IMR-90 (cell line): ENCODE measurements around the gene NFE2L2. TPM values are rescaled to one million over a fixed set of nuclear protein-coding genes. Genes with fewer than 3 reads are reported as not detected.

ENCODE experiments used
- ATAC-seq: fragments of 200-7000 bp; cut with Tn5 transposase; 2 replicates; pipeline ENCODE4 v1.9.1; 2020; ENCODE audit warnings: low read depth, mild to moderate bottlenecking, moderate library complexity
- BruUV-seq: library from RNA; stranded (reverse); fragments of 400-500 nt; replicated peaks from 2 replicates; lab custom pipeline; 2021; lab: Mats Ljungman, UMichigan
- CTCF ChIA-PET: fragments of 300-600 bp; formaldehyde crosslinking; extraction: SDS; loops from one replicate; lab custom pipeline; 2021; ENCODE audit warnings: antibody characterized with exemption; lab: Yijun Ruan, JAX
- POLR2A ChIA-PET: fragments of 300-600 bp; sonication (Branson Sonifier 250); formaldehyde crosslinking; loops from one replicate; lab custom pipeline; 2022; ENCODE audit warnings: antibody characterized with exemption; ENCODE audit not compliant: unreplicated experiment; lab: Charles Lee
- DNase-seq: peaks from one replicate; pipeline ENCODE4 v3.0.0; 2013
- H2AFZ ChIP-seq: replicated peaks from 2 replicates; pipeline ENCODE3; 2013; ENCODE audit warnings: low read length, mild to moderate bottlenecking; ENCODE audit not compliant: poor library complexity
- H2AK5ac ChIP-seq: 2 replicates; pipeline ENCODE4 v1.6.1; 2013; ENCODE audit warnings: low read depth, low read length, inconsistent platforms
- H2AK9ac ChIP-seq: replicated peaks from 2 replicates; pipeline ENCODE3; 2013; ENCODE audit warnings: mild to moderate bottlenecking, low read depth, low read length, moderate library complexity; ENCODE audit not compliant: poor library complexity
- H2BK120ac ChIP-seq: 2 replicates; pipeline ENCODE4 v1.6.1; 2013; ENCODE audit warnings: low read depth, low read length, inconsistent platforms
- H2BK15ac ChIP-seq: 3 replicates; pipeline ENCODE4 v1.6.1; 2013; ENCODE audit warnings: low read depth, low read length, inconsistent platforms
- H2BK20ac ChIP-seq: 2 replicates; pipeline ENCODE4 v1.6.1; 2013; ENCODE audit warnings: low read depth, mild to moderate bottlenecking, inconsistent platforms, low read length, moderate library complexity
- H2BK5ac ChIP-seq: 2 replicates; pipeline ENCODE4 v1.6.1; 2013; ENCODE audit warnings: mild to moderate bottlenecking, low read depth, low read length, inconsistent platforms; ENCODE audit not compliant: poor library complexity, severe bottlenecking
- H3K14ac ChIP-seq: replicated peaks from 2 replicates; pipeline ENCODE4 v1.6.1; 2013; ENCODE audit warnings: low read depth, low read length, inconsistent platforms
- H3K18ac ChIP-seq: 2 replicates; pipeline ENCODE4 v1.6.1; 2013; ENCODE audit warnings: low read depth, low read length, control low read depth
- H3K23ac ChIP-seq: 2 replicates; pipeline ENCODE4 v1.6.1; 2013; ENCODE audit warnings: low read depth, low read length, inconsistent platforms
- H3K27ac ChIP-seq: 2 replicates; pipeline ENCODE4 v1.5.1; 2013; ENCODE audit warnings: mild to moderate bottlenecking, control low read depth, low read length; ENCODE audit not compliant: insufficient read depth
- H3K27me3 ChIP-seq: 2 replicates; pipeline ENCODE4 v1.6.1; 2013; ENCODE audit warnings: low read length; ENCODE audit not compliant: control insufficient read depth, insufficient read depth
- H3K36me3 ChIP-seq: 2 replicates; pipeline ENCODE4 v1.6.1; 2013; ENCODE audit warnings: low read length, mixed read lengths; ENCODE audit not compliant: control insufficient read depth, insufficient read depth
- H3K4ac ChIP-seq: 2 replicates; pipeline ENCODE4 v1.6.1; 2013; ENCODE audit warnings: low read depth, low read length, inconsistent platforms
- H3K4me1 ChIP-seq: 2 replicates; pipeline ENCODE4 v1.6.1; 2013; ENCODE audit warnings: low read length, mixed read lengths; ENCODE audit not compliant: control insufficient read depth, insufficient read depth
- H3K4me2 ChIP-seq: 2 replicates; pipeline ENCODE4 v1.6.1; 2013; ENCODE audit warnings: low read depth, mild to moderate bottlenecking, control low read depth, low read length, moderate library complexity
- H3K4me3 ChIP-seq: 2 replicates; pipeline ENCODE4 v1.5.1; 2013; ENCODE audit warnings: low read depth, mild to moderate bottlenecking, control low read depth, low read length, moderate library complexity; ENCODE audit not compliant: insufficient read depth
- H3K56ac ChIP-seq: 2 replicates; pipeline ENCODE4 v1.6.1; 2013; ENCODE audit warnings: low read length, inconsistent platforms; ENCODE audit not compliant: insufficient read depth; ENCODE audit errors: extremely low read depth
- H3K79me1 ChIP-seq, 2 experiments: 2 replicates each; pipeline ENCODE4 v1.6.1; 2013; ENCODE audit warnings: low read length in 2 of 2, inconsistent platforms in 1 of 2, low read depth in 1 of 2
- H3K9ac ChIP-seq: 2 replicates; pipeline ENCODE4 v1.6.1; 2013; ENCODE audit warnings: low read depth, low read length, control low read depth
- H3K9me1 ChIP-seq: 2 replicates; pipeline ENCODE4 v1.6.1; 2013; ENCODE audit warnings: low read length, inconsistent platforms; ENCODE audit not compliant: insufficient read depth
- H3K9me3 ChIP-seq: 2 replicates; pipeline ENCODE4 v1.6.1; 2013; ENCODE audit warnings: low read length; ENCODE audit not compliant: control insufficient read depth, insufficient read depth
- H4K20me1 ChIP-seq: 2 replicates; pipeline ENCODE4 v1.6.1; 2013; ENCODE audit warnings: low read length, inconsistent platforms; ENCODE audit not compliant: insufficient read depth
- H4K5ac ChIP-seq: 2 replicates; pipeline ENCODE4 v1.6.1; 2013; ENCODE audit warnings: mild to moderate bottlenecking, low read depth, low read length, control low read depth
- H4K8ac ChIP-seq, 2 experiments: 2 replicates each; pipeline ENCODE4 v1.6.1; 2013; ENCODE audit warnings: low read depth in 2 of 2, low read length in 2 of 2, control low read depth in 1 of 2, inconsistent platforms in 1 of 2
- H4K91ac ChIP-seq: 2 replicates; pipeline ENCODE4 v1.6.1; 2013; ENCODE audit warnings: low read depth, low read length, inconsistent platforms; ENCODE audit not compliant: insufficient read depth
- BHLHE40 ChIP-seq: fragments of 150-350 bp; IDR thresholded peaks from 2 replicates; pipeline ENCODE4 v1.6.1; 2016; ENCODE audit warnings: mild to moderate bottlenecking, low read depth, low read length
- CEBPB ChIP-seq: IDR thresholded peaks from 2 replicates; pipeline ENCODE4 v1.6.1; 2012; ENCODE audit warnings: low read depth, low read length, improper control_type of control experiment
- CHD1 ChIP-seq: IDR thresholded peaks from 2 replicates; pipeline ENCODE4 v1.6.1; 2012; ENCODE audit warnings: low read depth, low read length, improper control_type of control experiment
- FOS ChIP-seq: fragments of 150-350 bp; IDR thresholded peaks from 2 replicates; pipeline ENCODE4 v1.6.1; 2016; ENCODE audit warnings: low read depth, low read length
- NFE2L2 ChIP-seq: fragments of 150-350 bp; IDR thresholded peaks from 2 replicates; pipeline ENCODE4 v1.6.1; 2016; ENCODE audit warnings: low read depth, mild to moderate bottlenecking, low read length
- RFX5 ChIP-seq: IDR thresholded peaks from 2 replicates; pipeline ENCODE4 v1.8.0; 2012; ENCODE audit warnings: low read depth, mild to moderate bottlenecking, low read length, moderate library complexity
- SMC3 ChIP-seq: fragments of 150-350 bp; IDR thresholded peaks from 2 replicates; pipeline ENCODE4 v1.6.1; 2016; ENCODE audit warnings: low read depth, mild to moderate bottlenecking, antibody characterized with exemption, low read length, moderate library complexity
- WGBS, 2 experiments: methylation state at CpG; one replicate each; pipeline versions ENCODE4 v1.1.5 to v1.1.7; 2013; ENCODE audit warnings: missing lambda C conversion rate in 2 of 2; ENCODE audit not compliant: insufficient read length in 1 of 2; ENCODE audit errors: extremely low coverage in 2 of 2; 5-methylcytosine and 5-hydroxymethylcytosine counted together
- dilution Hi-C: fragments of 300-500 bp; cut with HindIII; formaldehyde crosslinking; loops from one replicate; pipeline ENCODE4 v1.14.3; 2018; ENCODE audit warnings: low sequenced_read_pairs; ENCODE audit not compliant: unreplicated experiment
- in situ Hi-C: fragments of 300-500 bp; cut with MboI; formaldehyde crosslinking; loops from 3 replicates; pipeline ENCODE4 v1.14.3; 2019; ENCODE audit warnings: low sequenced_read_pairs, inconsistent platforms, mixed read lengths
- intact Hi-C: fragments of 100-400 bp; cut with micrococcal nuclease; formaldehyde crosslinking; loops from 2 replicates; pipeline ENCODE4 v1.10.0; 2022
- polyA plus RNA-seq, 3 experiments: library from polyadenylated mRNA; depleted of rRNA; stranded (reverse); fragments of >200 nt; gene quantifications; 2 replicates each; pipeline ENCODE4 v1.2.3, GENCODE V29; 2012; ENCODE audit warnings: low replicate concordance in 1 of 3
- total RNA-seq: library from RNA; depleted of rRNA; stranded (reverse); fragments of >200 nt; gene quantifications from 2 replicates; pipeline ENCODE4 v1.2.3, GENCODE V29; 2012
- TF ChIP-seq, protein P1 (sequence below): fragments of 150-350 bp; IDR thresholded peaks from 2 replicates; pipeline ENCODE4 v1.6.1; 2016; ENCODE audit warnings: low read depth, mild to moderate bottlenecking, low read length, moderate library complexity, borderline replicate concordance

The NFE2L2 gene
- total and polyA plus RNA-seq, 2 of the 4 experiments (the other 2 are of a cell fraction): 72.7 to 83.5 TPM

DNA sequence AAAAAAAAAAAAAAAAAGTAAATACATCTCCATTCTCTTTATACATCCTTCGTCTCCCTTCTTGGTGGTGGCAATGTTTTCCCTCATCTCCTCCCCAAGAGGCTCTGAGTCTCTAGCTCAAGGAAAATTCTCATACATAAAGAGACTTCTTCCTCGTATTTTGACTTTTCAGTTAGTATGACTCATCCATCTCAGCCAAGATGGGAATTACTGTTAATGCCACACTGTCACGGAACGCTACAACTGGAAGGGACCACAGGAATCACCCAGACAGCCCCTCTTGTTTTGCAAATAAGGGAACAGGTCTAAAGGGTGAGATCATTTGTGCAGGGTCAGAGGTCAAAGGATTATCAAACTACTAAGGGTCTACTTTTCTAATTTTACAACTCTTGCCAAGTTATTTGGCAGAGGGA is 19.5 kb downstream of the NFE2L2 start:
- Histone ChIP-seq H3K23ac (peak overlapping the region; percentile 43; the same call in 1 of the 2 replicates), H2BK15ac (no peak overlapping the region), H2AK9ac (no peak overlapping the region), H3K56ac (no peak overlapping the region), H4K8ac (no peak overlapping the region), H2BK5ac (peak overlapping the region; percentile 76), H4K5ac (no peak overlapping the region), H2AFZ (no peak overlapping the region), H2AK5ac (no peak overlapping the region), H4K91ac (no peak overlapping the region), H3K9me1 (peaks cover 29% of the 10 kb centered on the region), H3K27me3 (no peaks in the 10 kb centered on the region), H3K4ac (peak overlapping the region; percentile 49; the same call in 1 of the 2 replicates), H3K4me3 (no peak overlapping the region), H3K36me3 (peaks cover 23% of the 10 kb centered on the region), H3K18ac (peak overlapping the region; percentile 57; the same call in 1 of the 2 replicates), H3K14ac (0 out of 2 replicates have a peak overlapping the region, but pooled peaks have one; percentile 16), H3K4me1 (peaks cover 38% of the 10 kb centered on the region), H3K4me2 (peak overlapping the region; percentile 53), H3K79me1 (peaks cover 0 to 51% of the 10 kb centered on the region in 2 experiments; a peak in 2 of 4 replicates), H4K20me1 (peaks cover 93% of the 10 kb centered on the region), H3K9ac (no peak overlapping the region), H3K27ac (peak overlapping the region; percentile 75; the same call in 1 of the 2 replicates), H2BK120ac (peak overlapping the region; percentile 50; the same call in 1 of the 2 replicates), H2BK20ac (no peak overlapping the region), H3K9me3 (no peaks in the 10 kb centered on the region)
- dilution Hi-C loops: no loop called here
- in situ Hi-C loops: no loop called here
- no CpG with 5 or more reads among the region's 4 CpGs for WGBS, 2 experiments
- peak; percentile 88 for DNase-seq
- intact Hi-C loops: no loop called here
- POLR2A ChIA-PET: no interaction called here
- ATAC-seq: peak; percentile 34
- BruUV-seq: no TSS peak
- TF ChIP-seq SMC3 (no peak), CEBPB (no peak), FOS (peak; percentile 96), BHLHE40 (peak; percentile 35; the same call in 1 of the 2 replicates), RFX5 (no peak), NFE2L2 (no peak), CHD1 (no peak)
- TF ChIP-seq, protein P1, sequence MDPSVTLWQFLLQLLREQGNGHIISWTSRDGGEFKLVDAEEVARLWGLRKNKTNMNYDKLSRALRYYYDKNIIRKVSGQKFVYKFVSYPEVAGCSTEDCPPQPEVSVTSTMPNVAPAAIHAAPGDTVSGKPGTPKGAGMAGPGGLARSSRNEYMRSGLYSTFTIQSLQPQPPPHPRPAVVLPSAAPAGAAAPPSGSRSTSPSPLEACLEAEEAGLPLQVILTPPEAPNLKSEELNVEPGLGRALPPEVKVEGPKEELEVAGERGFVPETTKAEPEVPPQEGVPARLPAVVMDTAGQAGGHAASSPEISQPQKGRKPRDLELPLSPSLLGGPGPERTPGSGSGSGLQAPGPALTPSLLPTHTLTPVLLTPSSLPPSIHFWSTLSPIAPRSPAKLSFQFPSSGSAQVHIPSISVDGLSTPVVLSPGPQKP: no peak
- CTCF ChIA-PET: no interaction called here
